Neural crest cell (in vitro differentiated cells): ENCODE measurements around the gene PALD1. TPM values are rescaled to one million over a fixed set of nuclear protein-coding genes. Genes with fewer than 3 reads are reported as not detected.

Experiments used
- DNase-seq: peaks from one replicate; pipeline ENCODE4 v3.0.0; 2021; ENCODE audit warnings: low read depth, mixed read lengths, low spot score
- H3K27ac Mint-ChIP-seq: one replicate; pipeline ENCODE4 v1.8.0; 2021; ENCODE audit warnings: mild to moderate bottlenecking, mixed read lengths; ENCODE audit not compliant: unreplicated experiment
- H3K27me3 Mint-ChIP-seq: 2 replicates; pipeline ENCODE4 v1.8.0; 2021; ENCODE audit warnings: low read depth, mild to moderate bottlenecking, mixed read lengths
- H3K36me3 Mint-ChIP-seq: 2 replicates; pipeline ENCODE4 v1.8.0; 2021; ENCODE audit warnings: low read depth, mild to moderate bottlenecking, mixed read lengths
- H3K4me1 Mint-ChIP-seq: 2 replicates; pipeline ENCODE4 v1.8.0; 2021; ENCODE audit warnings: mixed read lengths
- H3K4me3 Mint-ChIP-seq: one replicate; pipeline ENCODE4 v1.8.0; 2021; ENCODE audit warnings: mild to moderate bottlenecking, mixed read lengths
- H3K9me3 Mint-ChIP-seq: 2 replicates; pipeline ENCODE4 v1.8.0; 2021; ENCODE audit warnings: mixed read lengths
- total RNA-seq: library from RNA; stranded (reverse); gene quantifications from 2 replicates; pipeline ENCODE4 v1.2.1, GENCODE V29; 2021
- TF ChIP-seq, protein P1 (sequence below): fragments of 200-600 bp; sonication (generic); conservative IDR thresholded peaks from 2 replicates; pipeline ENCODE4 v1.5.0; 2021; ENCODE audit warnings: antibody characterized with exemption, mild to moderate bottlenecking

The PALD1 gene
- total RNA-seq, 1 donor from 2014 or later, result 14.3 TPM

- Mint-ChIP-seq H3K36me3 (no peaks in the 10 kb centered on the region), H3K27ac (no peak overlapping the region), H3K4me3 (no peak overlapping the region), H3K4me1 (peaks cover 7% of the 10 kb centered on the region), H3K27me3 (no peaks in the 10 kb centered on the region), H3K9me3 (no peaks in the 10 kb centered on the region)
- TF ChIP-seq, protein P1, sequence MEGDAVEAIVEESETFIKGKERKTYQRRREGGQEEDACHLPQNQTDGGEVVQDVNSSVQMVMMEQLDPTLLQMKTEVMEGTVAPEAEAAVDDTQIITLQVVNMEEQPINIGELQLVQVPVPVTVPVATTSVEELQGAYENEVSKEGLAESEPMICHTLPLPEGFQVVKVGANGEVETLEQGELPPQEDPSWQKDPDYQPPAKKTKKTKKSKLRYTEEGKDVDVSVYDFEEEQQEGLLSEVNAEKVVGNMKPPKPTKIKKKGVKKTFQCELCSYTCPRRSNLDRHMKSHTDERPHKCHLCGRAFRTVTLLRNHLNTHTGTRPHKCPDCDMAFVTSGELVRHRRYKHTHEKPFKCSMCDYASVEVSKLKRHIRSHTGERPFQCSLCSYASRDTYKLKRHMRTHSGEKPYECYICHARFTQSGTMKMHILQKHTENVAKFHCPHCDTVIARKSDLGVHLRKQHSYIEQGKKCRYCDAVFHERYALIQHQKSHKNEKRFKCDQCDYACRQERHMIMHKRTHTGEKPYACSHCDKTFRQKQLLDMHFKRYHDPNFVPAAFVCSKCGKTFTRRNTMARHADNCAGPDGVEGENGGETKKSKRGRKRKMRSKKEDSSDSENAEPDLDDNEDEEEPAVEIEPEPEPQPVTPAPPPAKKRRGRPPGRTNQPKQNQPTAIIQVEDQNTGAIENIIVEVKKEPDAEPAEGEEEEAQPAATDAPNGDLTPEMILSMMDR, result no peak
- DNase-seq, result no peak
Measured at GRCh38 chr10:70595566-70596016, 117.0 kb downstream of the PALD1 start.

- Mint-ChIP-seq H3K27ac (no peak overlapping the region), H3K4me1 (peaks cover 7% of the 10 kb centered on the region), H3K36me3 (no peaks in the 10 kb centered on the region), H3K9me3 (no peaks in the 10 kb centered on the region), H3K27me3 (no peaks in the 10 kb centered on the region), H3K4me3 (no peak overlapping the region)
- TF ChIP-seq, protein P1, result no peak
- no peak for DNase-seq
Measured at GRCh38 chr10:70596110-70596798, 117.7 kb downstream of the PALD1 start.

DNA sequence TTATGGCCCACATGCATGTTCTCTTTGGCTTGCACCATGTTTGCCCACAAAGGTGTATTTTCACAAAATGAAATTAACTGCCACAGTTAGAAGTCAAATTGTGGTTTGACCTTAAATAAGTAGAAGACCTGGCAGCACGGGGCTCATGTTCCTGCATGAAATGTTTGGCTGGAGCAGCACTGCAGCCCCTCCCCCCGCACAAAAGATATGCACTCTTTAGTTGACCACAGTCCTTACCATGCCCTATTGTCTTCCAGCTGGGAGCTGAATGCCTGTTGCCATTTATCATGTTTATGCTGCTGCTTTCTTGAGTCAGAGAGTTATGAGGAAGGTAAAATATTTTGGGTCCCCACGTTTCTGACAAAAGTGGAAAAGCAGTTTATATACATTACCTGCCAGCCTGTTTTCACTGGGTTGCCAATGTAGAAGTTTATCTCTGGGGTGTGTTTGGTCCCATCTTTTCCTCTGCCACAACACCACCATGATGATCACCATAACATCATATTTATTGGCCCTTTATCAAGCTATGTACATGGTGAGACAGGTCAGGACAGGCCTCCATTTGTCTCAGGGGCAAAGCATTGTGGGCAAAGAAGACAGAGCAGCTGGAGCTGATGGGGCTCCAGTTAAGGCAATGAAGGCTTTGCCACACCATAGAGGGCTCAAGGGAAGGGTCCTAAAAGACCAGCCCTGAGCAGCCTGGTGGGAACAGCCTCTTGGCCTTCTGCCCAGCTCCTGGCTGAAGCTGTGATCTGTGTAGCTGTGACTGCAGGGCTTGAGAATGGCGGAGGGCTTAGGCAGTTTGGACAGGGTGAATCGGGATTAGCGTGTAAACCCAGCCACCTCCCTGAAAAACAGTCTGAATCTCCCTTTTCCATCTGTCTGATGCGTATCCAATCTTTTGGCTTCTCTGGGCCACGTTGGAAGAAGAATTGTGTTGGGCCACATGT is 118.6 kb downstream of the PALD1 start:
- no peak for DNase-seq
- peaks cover 7% of the 10 kb centered on the region for H3K4me1 Mint-ChIP-seq
- H3K9me3 Mint-ChIP-seq, result no peaks in the 10 kb centered on the region
- TF ChIP-seq, protein P1, result no peak
- no peaks in the 10 kb centered on the region for H3K27me3 Mint-ChIP-seq
- H3K4me3 Mint-ChIP-seq, result no peak overlapping the region
- H3K27ac Mint-ChIP-seq, result no peak overlapping the region
- no peaks in the 10 kb centered on the region for H3K36me3 Mint-ChIP-seq

DNA sequence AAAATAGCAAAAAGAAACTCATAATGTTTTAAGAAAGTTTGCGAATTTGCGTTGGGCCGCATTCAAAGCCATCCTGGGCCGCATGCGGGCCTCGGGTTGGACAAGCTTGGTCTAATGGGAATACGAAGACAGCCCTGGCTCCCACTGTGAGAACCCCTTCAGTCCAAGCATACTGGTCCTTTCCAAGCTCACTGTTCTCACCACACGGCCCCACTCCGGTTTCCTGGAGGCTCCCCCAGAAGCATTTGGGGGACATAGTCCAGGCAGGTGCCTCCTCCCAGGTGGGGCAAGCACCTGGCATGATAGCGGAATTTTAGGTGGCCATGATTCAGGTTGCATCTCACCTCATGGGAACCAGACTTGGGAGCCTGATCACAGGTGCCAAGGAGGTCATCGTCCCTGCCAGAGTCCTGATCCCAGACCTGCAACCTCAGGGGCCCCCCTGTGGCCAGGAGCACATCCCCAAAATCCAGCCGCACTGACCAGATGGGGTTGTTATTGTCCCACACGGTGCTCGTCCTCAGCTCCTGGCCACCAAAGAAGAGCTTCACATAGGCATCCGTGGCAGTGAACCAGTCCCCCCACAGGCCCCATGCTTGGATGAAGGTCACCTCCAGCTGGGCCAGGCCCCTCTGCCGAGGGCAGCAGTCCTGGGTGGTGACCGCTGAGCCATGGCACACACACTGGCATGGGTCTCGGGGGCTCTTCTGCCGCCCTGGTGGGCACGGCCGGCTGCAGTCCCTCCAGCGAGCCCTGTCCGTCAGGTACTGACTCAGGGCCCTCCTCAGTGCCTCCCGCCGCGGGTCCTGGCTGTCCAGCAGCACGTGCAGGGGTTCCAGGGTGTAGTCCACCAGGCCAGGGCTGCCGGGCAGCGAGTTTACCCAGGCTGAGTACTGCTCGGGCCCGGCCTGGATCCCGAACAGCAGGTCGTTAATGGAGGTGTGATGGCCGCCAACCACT is 119.6 kb downstream of the PALD1 start:
- no peak overlapping the region for H3K4me3 Mint-ChIP-seq
- H3K36me3 Mint-ChIP-seq, result no peaks in the 10 kb centered on the region
- DNase-seq, result no peak
- H3K9me3 Mint-ChIP-seq, result no peaks in the 10 kb centered on the region
- H3K27me3 Mint-ChIP-seq, result no peaks in the 10 kb centered on the region
- TF ChIP-seq, protein P1, result no peak
- no peak overlapping the region for H3K27ac Mint-ChIP-seq
- H3K4me1 Mint-ChIP-seq, result peaks cover 7% of the 10 kb centered on the region

GRCh38 chr10:70598857-70599295 is 120.3 kb downstream of the PALD1 start:
- Mint-ChIP-seq H3K4me1 (peaks cover 7% of the 10 kb centered on the region), H3K9me3 (no peaks in the 10 kb centered on the region), H3K4me3 (no peak overlapping the region), H3K27ac (no peak overlapping the region), H3K27me3 (no peaks in the 10 kb centered on the region), H3K36me3 (no peaks in the 10 kb centered on the region)
- no peak for DNase-seq
- TF ChIP-seq, protein P1, result no peak
